Left forelimb (tissue), 1 donor: Measurements from ENCODE around the gene STX8.

Experiments used
- DNase-seq: peaks from one replicate; pipeline ENCODE4 v3.0.0-alpha.2; 2018; ENCODE audit warnings: low spot score

The STX8 gene

DNA sequence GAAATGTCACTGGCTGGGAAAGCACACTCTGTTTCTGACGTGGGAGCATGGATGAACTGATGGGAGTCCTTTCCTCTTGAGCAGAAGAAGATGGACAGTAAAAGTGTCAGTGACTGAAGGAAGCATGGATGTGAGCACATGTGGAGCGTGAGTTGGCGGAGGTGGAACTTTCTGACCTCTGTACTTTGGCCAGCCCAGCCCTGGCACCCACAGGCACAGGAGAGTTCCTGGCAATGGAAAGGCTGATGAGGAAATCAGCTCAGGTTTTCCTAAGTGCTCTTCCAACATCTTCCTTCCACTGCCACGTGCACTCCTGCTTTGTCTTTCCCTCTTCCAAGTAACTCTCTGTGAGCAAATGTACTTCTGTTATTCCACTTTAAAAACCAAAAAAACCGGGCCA is 277.5 kb downstream of the STX8 start:
- DNase-seq, result no peak

DNA sequence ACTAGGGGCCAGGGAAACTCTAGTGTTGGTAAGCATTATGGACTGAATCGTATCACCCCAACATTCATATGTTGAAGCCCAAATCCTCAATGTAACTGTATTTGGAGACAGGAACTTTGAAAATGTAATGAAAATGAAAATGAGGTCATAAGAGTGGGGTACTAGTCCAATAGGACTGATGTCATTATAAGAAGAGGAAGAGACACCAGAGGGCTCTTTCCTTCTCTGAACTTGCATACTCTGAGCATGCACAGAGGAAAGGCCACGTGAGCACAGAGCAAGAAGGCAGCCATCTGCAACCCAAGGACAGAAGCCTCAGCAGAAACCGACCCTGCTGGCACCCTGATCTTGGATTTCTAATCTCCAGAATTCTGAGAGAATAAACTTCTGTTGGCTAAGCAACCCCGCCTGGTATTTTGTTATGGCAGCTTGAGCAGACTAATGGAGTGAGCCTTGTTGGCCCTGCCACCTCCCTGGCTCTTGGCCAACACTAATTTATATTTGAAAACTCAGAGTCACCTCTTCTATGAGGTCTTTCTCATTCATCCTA is 280.9 kb downstream of the STX8 start:
- DNase-seq, result no peak

DNA sequence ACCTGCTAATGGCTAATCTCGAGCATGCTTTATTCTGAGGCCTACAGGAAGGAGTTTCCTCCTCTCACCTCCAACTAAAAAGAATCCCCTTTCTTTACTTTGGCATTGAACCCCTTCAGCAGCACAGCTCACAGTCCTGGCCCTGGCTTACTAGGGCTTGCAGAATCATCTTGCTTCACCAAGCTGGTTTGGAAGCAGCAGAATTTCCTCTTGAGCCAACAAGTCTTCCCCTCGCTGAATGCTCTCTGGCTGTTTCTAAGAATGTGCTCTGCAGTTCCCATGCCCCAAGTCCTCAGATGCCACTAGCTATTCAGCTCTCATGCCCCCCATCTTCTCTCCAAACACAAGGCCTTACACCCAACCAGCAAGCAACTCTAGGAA is 283.1 kb downstream of the STX8 start:
- no peak for DNase-seq

DNA sequence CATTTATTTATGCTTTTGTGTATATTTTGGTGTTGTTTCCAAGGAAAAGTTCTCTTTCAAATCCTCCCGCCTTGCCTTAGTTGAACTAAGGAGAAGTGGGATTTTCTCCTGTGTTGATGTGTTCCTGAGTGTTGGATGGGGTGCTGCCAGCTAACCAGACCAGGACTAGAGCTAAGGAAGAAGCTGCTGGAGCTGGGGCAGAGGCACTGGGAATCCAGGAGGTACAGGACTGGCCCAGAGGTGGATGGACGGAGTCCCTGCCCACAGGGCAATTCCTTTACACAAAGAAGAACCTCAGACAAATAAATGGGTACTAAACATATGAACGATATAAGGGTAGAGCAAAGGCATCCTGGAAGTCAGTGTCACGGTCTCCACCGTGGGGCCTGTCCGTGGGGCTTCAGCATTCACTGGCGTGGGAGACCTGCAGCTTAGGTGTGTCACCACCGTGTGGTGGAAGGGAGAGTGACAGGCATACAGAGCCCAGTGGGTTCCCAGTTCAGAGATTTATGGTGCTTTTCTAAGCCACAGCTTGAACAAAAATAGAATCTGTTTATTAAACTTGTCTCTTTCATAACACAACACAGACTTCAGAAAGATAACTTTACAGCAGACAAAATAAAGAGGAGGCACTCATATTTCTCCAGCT is 283.6 kb downstream of the STX8 start:
- DNase-seq, result no peak

DNA sequence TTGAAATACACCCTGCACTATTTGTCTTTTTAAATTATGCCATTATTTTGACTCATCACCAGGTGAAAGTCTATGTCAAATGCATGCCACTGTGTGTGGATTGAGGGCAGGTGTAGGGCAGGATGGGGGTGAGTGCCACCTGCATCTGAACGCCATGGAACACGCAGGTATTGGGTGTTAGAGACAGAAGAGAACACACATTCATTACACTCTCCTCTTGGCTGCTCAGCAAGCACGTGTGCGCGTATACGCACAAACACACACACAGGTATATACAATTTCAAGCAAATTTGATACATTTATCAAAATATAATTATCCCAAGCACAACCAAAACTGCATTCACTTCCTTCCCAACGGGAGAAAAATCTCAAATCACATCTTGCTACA is 285.4 kb downstream of the STX8 start:
- DNase-seq, result no peak

DNA sequence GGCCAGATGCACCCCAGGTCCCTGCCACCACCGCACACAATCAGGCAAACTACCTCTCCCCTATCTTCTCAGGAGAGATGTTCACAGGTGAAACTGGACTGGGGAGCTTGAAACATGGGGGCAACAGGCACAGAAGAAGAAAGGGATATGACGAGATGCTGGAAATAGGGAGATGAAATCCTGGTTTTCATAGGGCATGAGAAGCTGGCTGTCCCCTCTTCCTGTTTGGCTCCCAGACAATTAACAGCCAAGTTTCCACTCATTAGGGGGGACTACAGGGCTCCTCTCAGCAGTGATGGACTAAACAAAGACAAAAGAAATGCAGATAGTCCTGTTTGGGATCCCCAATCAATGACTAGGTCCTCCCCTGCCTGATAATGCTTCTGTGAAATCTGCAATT is 288.3 kb downstream of the STX8 start:
- DNase-seq, result no peak

DNA sequence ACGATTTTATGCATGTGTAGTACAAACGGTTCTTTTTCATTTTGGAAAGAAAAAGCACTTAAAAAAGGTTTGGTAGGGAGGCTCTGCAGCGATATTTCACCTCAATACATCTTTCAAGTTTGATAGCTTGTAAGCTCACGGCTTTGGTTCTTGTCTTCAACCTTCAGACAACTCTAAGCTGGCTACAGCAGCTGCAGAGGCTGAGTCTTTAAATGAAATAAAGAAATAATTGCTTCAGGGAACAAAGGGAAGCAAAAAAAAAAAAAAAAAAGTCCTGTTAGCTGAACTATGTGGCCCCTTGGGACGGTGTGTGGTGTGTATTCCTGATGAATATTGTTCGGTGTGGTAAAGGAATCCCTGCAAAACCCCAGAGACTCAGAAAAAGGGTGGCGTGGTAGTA is 289.2 kb downstream of the STX8 start:
- DNase-seq, result no peak

DNA sequence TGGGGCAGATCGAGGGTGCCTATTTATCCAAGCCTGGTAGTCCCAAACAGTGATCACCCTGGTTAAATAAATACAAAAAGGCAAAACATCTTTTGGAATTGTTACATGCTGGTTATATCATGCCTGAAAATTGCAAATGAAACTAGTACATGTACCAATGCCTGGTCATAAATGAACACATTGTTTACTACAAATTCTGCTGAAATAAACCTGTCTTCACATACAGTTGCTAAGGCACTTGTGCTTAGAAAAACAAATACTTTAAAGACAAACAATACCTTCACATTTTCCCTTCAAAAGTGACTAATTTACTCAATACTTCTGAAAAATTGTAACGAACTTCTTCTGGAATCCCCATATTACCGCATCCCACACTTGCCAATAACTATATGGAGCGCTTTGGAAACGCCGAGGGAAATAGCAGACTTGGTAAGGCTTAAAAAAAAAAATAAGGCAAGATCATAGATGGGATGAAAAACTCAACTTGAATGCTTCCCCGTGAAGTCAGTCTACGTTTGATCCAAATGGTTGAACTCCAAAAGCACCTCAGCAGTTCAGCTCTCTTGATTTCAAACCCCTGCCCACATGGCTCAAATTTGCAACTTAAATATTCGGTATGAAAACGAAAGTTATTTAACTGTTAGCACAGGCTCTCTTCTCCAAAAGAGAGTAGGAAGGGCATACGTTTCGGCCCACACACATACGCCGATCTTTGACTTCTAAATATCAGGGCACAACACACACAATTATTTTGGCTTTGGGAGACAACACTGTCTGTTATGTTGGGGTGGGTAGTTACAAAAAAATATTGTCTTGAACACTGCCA is 289.8 kb downstream of the STX8 start:
- no peak for DNase-seq

DNA sequence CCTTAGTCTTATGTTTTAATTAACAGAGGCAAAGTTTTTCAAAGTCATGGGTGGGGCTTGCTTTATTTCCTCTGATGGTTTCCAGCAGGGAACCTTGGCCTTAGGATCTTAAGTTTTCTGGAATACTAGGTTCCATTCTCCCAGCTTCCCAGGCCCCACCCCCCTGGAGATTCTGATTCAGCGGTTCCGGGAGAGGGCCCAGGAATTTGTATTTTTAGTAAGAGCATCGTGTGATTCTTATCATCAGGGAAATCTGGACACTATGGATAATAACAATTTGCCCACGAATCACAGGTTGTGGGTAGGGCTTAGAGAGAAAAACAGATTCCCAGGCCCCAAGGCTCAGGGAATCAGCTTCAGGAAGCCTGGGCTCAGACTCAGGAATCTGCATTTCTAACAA is 290.7 kb downstream of the STX8 start:
- no peak for DNase-seq

DNA sequence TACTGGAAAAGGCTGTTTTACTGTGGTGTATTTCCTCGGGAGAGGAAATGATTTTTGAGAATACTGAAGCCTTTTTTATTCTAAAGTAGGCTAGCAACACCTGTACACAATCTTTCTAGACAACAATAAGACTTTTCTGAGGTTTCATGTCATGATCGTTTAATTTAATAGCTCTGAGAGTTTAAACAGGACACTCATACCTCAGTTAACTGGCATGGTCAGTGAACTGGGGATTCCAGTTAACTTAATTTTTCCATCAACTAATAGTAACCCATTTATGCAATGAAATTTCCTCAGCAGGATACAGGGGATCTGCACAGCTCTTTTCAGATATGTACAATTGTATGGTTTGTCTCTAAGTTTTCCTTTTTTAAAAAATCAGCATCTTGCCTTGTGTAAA is 291.7 kb downstream of the STX8 start:
- no peak for DNase-seq

DNA sequence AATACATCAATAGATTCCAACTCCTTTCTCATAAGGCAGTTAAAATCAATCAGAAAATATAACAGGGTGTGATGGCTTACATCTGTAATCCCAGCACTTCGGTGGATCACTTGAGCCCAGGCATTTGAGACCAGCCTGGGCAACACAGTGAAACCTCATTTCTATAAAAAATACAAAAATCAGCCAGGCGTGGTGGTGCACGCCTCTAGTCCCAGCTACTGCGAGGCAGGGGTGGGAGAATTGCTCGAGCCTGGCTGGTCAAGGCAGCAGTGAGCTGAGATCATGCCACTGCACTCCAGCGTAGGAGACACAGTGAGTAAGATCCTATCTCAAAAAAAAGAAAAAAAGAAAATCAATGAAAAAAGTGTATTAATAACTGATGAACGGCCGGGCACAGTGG is 295.7 kb downstream of the STX8 start:
- DNase-seq, result no peak

DNA sequence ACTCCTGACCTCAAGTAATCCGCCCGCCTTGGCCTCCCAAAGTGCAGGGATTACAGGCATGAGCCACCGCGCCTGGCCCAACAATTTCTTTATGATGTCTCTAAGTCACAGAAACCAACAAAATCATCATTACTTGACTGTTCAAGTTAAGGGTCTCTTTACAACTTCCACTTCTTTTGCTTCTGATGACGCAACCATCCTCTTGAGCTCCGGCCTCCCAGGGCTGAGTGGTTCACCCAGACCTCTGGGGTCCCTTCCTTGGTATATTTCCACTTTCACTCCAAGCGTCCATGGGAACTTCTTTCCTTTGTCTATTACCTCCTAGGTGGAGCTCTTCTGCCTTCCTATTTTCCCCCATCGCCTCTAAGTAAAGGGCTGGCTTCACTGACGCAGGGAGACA is 300.6 kb downstream of the STX8 start:
- DNase-seq, result no peak

DNA sequence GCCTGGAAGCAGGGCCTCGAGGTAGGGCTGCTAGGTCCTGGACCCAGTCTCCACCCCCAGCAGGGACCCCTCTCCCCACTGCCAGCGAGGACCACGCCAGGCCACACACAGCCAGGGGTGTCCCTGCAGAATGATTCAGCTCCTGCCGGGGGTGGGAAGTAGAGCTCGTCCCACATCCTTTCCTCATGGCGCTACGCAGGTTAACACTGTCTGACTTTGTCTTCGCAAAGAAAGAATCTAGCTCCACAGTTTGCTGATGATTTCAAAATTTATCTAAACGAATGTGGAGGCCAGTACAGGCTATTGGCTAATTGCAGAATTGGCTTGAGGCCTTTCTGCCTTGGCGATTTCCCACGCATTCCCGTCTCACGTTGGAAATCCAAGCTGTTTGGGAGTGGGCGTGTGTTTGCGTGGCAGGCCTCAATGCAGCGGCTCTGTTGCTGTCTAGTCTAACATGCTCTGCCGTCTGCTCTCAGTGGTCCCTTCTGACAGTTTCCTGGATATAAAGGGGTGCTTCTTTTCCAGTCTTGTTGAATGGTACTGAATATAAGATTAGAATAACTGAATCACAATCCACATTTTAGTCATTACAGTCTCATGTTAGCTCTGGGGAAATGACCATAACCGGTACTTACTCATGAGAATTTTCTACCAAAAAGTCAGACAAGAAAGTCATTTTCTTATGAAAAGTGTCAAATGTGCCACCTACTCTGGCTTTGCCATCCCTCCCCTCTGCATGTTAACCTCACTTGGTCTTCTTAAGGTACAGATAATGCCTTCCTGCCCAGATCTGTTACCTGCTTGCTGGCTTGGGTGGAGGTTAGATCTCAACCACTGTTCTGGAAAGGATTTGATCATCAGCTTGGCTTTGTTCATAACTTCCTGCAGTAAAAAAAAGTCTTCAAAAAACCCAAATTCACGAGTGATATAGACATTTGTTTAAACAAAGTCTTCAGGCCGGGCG is 301.9 kb downstream of the STX8 start:
- DNase-seq, result no peak

DNA sequence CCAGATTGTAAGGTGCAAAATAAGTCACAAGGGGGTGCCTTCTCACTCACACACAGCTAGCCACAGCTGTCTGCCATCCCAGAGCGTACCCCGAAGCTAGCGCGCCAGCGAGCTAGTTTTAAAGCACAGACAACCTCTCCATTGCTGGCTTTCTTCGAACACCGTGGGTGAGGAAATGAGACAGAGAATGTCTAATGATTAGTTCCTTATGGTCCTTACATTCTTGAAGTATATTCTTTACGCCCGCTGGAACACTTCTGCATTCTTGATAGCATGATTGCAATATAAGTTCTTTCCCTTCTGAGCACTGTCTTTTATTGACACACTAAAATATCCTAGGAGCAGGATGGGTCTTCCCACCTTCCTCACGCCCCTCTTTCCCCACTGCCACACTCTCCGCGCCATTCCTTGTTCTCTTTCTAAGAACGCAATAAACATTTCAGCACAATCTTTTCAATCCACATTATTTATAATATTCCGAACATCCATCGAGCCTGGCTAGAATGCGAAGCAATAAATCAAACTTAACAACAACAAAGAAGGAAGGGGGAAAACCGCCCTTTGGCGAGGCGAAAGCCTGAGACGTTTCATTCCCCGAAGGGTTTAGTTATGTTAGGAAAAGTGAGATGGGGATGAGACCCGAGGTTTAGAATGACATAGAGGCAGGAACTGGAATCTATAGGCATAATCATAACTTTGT is 303.0 kb downstream of the STX8 start:
- no peak for DNase-seq

DNA sequence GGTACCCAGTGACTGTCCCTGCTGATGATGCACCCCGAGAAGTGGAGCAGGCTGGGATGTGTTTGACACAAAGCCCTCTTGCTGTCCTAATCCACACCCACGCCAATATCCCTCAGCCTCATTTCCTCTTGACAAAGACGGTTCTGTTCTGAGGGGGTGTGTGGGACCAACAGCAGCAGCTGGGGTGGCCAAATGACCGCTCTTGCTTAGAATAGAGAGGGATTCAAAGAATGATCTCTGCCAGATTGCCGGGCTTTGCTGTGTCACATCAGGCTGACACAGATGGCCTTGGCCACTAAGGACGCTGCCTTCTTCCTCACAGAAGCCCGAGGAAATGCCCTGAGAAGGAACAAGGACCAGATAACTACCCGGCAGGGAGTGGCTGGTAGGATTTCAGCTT is 303.6 kb downstream of the STX8 start:
- DNase-seq, result no peak

DNA sequence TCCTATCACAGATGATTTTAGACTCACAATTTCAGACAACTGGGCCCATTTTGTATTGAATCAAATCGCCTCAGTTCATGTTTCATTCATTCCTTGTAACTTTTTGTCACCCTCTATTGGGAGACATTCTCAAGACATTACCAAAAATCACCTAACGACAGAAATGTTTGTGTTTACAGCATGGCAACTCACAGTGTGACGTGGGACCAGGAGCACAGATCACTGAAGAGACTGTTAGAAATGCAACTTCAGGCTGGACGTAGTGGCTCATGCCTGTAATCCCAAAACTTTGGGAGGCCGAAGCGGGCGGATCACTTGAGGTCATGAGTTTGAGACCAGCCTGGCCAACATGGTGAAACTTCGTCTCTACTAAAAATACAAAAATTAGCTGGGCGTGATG is 304.7 kb downstream of the STX8 start:
- no peak for DNase-seq

DNA sequence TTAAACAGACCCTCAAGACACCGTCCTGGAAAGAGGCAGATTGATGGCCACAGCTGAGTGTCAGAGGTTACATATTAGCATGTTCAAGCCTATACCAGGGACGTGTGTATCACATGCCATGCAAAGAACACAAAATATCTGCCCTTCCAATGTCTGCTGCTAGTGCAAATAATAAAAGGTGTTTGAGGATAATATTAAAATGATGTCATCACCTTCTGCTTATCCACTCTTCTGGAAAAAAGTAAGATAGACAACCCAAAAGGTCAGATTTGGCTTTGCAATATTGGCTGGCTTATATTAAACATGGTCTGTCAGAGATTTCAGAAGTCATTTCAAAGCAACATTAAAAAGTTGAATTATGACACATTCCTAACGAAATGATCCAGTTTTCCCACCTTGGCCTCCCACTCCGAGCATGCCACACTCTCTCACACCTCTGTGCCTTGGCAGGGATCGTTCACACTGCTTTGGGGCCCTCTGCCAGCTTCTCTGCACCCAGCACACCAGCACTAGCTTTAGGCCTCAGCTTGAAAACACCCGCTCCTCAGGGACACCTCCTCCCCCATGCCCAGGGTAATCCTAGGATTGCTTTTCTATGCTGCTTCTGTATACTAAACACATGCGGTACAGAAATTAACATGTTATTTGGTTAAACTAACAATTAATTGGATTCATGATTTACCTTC is 306.1 kb downstream of the STX8 start:
- DNase-seq, result no peak

DNA sequence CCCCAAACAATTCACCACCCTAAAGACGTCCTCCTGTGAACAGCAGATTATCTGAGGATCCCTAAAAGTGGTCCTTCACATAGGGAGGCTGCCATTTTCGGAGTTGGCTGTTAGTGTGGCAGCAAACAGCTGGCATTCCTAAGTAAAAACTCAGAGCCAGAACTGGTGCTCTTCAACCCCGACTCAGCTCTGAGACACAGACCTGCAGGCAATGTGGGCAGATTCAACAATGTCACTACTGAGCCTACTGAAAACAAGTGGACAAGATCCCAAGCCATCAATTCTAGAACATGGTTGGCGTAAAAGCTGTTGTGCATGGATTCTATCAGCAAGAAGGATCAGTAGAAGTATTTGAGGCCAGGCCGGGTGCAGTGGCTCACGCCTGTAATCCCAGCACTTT is 307.1 kb downstream of the STX8 start:
- DNase-seq, result no peak

DNA sequence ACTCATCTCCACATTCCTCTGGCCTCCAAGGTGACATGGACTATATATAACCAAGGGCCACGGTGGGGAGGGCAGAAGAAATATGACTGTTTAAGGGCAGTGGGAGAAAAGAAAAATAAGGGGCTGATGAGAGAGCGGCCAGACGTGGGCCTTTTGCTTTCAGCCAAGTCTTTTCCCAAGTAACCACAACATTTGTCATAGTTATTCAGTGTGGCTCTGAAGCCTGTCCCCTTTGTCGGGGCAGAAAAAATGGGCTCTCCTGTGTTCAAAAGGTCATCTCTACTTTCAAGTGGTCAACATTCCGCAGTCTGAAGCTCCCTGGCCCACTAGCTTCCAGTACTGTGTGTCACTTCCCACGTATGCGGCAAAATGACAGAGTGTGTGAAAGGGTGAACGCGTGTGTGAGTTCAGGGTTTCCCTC is 308.9 kb downstream of the STX8 start:
- no peak for DNase-seq

DNA sequence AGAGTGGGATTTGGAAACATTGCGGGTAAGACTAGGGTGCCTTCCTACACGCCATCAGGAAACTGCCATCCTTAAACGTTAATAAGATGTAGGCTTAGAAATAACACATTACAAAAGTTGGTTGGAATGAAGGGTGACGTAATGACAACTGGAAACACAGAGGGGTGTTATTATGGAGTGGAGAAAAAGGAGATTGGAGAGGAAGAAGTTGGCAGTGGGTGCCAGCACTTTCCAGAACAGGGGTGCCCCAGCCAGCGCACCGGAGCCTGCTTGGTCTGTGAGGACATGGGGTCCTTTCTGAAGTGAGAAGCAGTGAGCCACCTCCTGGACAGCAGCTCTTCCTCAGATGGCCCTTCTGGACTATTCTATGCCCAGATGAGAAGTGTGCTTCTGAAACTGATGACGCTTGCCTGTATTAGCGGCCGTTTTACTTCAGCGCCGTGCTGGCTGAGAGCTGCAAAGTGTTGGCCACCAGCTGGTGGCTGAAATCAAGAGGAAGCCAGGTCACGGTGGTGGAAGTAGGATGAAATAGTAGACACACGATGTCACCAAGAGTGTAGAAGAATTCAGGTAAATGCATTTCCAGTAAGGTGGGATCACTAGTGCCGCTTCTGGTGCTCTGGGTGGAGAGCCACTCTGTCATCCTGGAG is 309.5 kb downstream of the STX8 start:
- DNase-seq, result no peak
